K562 (cell line): ENCODE measurements around the gene GRWD1. TPM values are rescaled to one million over a fixed set of nuclear protein-coding genes. Genes with fewer than 3 reads are reported as not detected.

ENCODE experiments used
- CBX3 ChIP-seq, 2 experiments: IDR thresholded peaks; 1 replicate in 1 of 2; 2 replicates in 1 of 2; pipeline ENCODE4 v1.6.1; 2012; ENCODE audit warnings: inconsistent platforms in 2 of 2, low read length in 2 of 2, borderline replicate concordance in 1 of 2, control low read depth in 1 of 2
- CBX8 ChIP-seq: fragments of 200-600 bp; sonication (generic); IDR thresholded peaks from 2 replicates; pipeline ENCODE4 v1.6.1; 2012; ENCODE audit warnings: borderline replicate concordance, mixed run types, low read depth, mild to moderate bottlenecking, moderate library complexity, mixed read lengths, low read length, control low read depth, inconsistent platforms; ENCODE audit not compliant: poor library complexity, severe bottlenecking; ENCODE audit errors: extremely low read depth
- CHD4 ChIP-seq: fragments of 200-600 bp; sonication (generic); IDR thresholded peaks from 3 replicates; pipeline ENCODE4 v1.6.1; 2012; ENCODE audit warnings: low read depth, mild to moderate bottlenecking, mixed read lengths, low read length, inconsistent platforms; ENCODE audit not compliant: insufficient read depth, insufficient replicate concordance, poor library complexity, severe bottlenecking
- DNMT1 ChIP-seq: fragments of 450-650 bp; IDR thresholded peaks from 2 replicates; pipeline ENCODE4 v1.6.1; 2016; ENCODE audit warnings: antibody characterized with exemption, mild to moderate bottlenecking
- ELF4 ChIP-seq: fragments of 450-650 bp; formaldehyde crosslinking; IDR thresholded peaks from 2 replicates; pipeline ENCODE4 v1.4.0; 2022; ENCODE audit warnings: missing genetic modification characterization
- GTF2A2 ChIP-seq: IDR thresholded peaks from 2 replicates; pipeline ENCODE4 v1.6.1; 2016; ENCODE audit warnings: mild to moderate bottlenecking, missing genetic modification characterization, missing compliant biosample characterization
- MTA1 ChIP-seq: fragments of 450-650 bp; IDR thresholded peaks from 2 replicates; pipeline ENCODE4 v1.6.1; 2017; ENCODE audit warnings: borderline replicate concordance
- NBN ChIP-seq: fragments of 450-650 bp; IDR thresholded peaks from 2 replicates; pipeline ENCODE4 v1.6.1; 2016; ENCODE audit warnings: low read depth, mild to moderate bottlenecking
- NFE2 ChIP-seq: IDR thresholded peaks from 2 replicates; pipeline ENCODE4 v1.6.1; 2014; ENCODE audit warnings: antibody characterized with exemption, low read depth
- TEAD2 ChIP-seq: fragments of 450-650 bp; IDR thresholded peaks from 2 replicates; pipeline ENCODE4 v1.6.1; 2016; ENCODE audit warnings: missing genetic modification characterization, control low read depth, missing compliant biosample characterization
- TGIF2 ChIP-seq: sonication (generic); formaldehyde crosslinking; IDR thresholded peaks from 2 replicates; pipeline ENCODE4 v1.8.1; 2022; ENCODE audit warnings: mild to moderate bottlenecking, missing genetic modification reagents, moderate library complexity
- ZFPM2 ChIP-seq: fragments of 250-450 bp; sonication (Bioruptor Pico); IDR thresholded peaks from 2 replicates; pipeline ENCODE4 v1.5.1; 2022; ENCODE audit warnings: mild to moderate bottlenecking
- ZKSCAN1 ChIP-seq: fragments of 150-350 bp; IDR thresholded peaks from 2 replicates; pipeline ENCODE4 v1.6.1; 2016; ENCODE audit warnings: low read depth, low read length
- ZNF24 ChIP-seq: fragments of 450-650 bp; IDR thresholded peaks from 2 replicates; pipeline ENCODE4 v1.6.1; 2016
- polyA plus RNA-seq, 8 experiments: library from polyadenylated mRNA; depleted of rRNA in 4 of 8; stranded (reverse) in 5 of 8; unstranded in 3 of 8; fragments of >200 nt; fragmentation: Nextera tagmentation in 2 of 8; fragmentation: Illumina TruSeq in 1 of 8; extraction: Ambion mirVana in 2 of 8; extraction: Trizol in 1 of 8; gene quantifications; 2 replicates each; pipeline versions ENCODE4 v1.2.1 to v1.2.3, GENCODE V29; 2011 to 2014; ENCODE audit warnings: inconsistent platforms in 1 of 8, missing spikeins in 1 of 8
- total RNA-seq, 7 experiments: library from RNA; depleted of rRNA in 6 of 7; stranded (reverse); fragments of >200 nt in 6 of 7; fragmentation: Illumina TruSeq in 2 of 7; extraction: Trizol in 2 of 7; gene quantifications; 2 replicates each; pipeline versions ENCODE4 v1.2.1 to v1.2.3, GENCODE V29; 2011 to 2021; ENCODE audit warnings: low replicate concordance in 1 of 7
- TF ChIP-seq, protein P1 (sequence below): fragments of 250-450 bp; sonication (Bioruptor Pico); IDR thresholded peaks from 2 replicates; pipeline ENCODE4 v1.8.0; 2021; ENCODE audit warnings: moderate library complexity, mild to moderate bottlenecking, inconsistent platforms
- TF ChIP-seq, protein P2 (sequence below): fragments of 150-350 bp; conservative IDR thresholded peaks from 2 replicates; pipeline ENCODE4 v1.6.1; 2014; ENCODE audit warnings: low read length
- TF ChIP-seq, protein P3 (sequence below): sonication (generic); formaldehyde crosslinking; IDR thresholded peaks from 2 replicates; pipeline ENCODE4 v1.4.0; 2020; ENCODE audit warnings: mild to moderate bottlenecking, missing genetic modification reagents
- TF ChIP-seq, protein P4 (sequence below): sonication (generic); formaldehyde crosslinking; IDR thresholded peaks from 2 replicates; pipeline ENCODE4 v1.8.0; 2022; ENCODE audit warnings: mild to moderate bottlenecking, missing genetic modification reagents
- TF ChIP-seq, protein P5 (sequence below): fragments of 250-450 bp; sonication (Bioruptor Pico); IDR thresholded peaks from 2 replicates; pipeline ENCODE4 v1.4.0; 2020

The GRWD1 gene
- total and polyA plus RNA-seq, 9 of the 15 experiments (the other 6 are each of a cell fraction or from before 2014, with no cell fraction given): 1.5 to 87.2 (median 24.5) TPM

DNA sequence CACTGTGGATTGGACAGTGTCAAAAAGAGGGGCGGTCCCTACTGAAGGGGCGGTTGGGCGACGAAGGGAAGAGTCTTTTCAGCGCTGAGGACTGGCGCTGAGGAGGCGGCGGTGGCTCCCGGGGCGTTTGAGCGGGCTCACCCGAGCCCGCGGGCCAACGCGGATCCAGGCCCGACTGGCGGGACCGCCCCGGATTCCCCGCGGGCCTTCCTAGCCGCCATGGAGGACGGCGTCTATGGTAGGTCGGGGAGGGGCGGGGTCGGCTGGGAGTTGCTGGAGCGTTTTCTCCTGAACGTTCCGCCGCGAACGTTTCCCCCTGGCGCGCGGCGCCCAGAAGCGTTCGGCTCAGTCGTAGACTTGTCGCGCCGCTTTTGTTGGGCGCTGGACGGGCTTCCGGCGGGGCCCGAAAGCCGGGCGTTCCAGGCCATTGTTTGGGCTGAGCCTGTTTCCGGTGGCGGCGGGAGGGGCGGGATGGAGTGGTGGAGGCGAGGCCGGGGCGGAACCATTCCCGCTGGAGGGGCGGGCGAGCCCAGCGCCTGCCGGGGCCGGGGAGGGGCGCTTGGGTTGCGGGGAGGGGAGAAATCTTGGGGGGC lies 23.6 kb downstream of the GRWD1 start, which contains the start of gene CYTH2 (continued):
- TF ChIP-seq, protein P1, sequence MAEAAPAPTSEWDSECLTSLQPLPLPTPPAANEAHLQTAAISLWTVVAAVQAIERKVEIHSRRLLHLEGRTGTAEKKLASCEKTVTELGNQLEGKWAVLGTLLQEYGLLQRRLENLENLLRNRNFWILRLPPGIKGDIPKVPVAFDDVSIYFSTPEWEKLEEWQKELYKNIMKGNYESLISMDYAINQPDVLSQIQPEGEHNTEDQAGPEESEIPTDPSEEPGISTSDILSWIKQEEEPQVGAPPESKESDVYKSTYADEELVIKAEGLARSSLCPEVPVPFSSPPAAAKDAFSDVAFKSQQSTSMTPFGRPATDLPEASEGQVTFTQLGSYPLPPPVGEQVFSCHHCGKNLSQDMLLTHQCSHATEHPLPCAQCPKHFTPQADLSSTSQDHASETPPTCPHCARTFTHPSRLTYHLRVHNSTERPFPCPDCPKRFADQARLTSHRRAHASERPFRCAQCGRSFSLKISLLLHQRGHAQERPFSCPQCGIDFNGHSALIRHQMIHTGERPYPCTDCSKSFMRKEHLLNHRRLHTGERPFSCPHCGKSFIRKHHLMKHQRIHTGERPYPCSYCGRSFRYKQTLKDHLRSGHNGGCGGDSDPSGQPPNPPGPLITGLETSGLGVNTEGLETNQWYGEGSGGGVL (CRISPR knock-in tag): no peak
- TF ChIP-seq TEAD2 (tag) (no peak), ELF4 (CRISPR knock-in tag) (0 out of 2 replicates have a peak, but pooled peaks have one; percentile 18), ZFPM2 (no peak), TGIF2 (no peak), NFE2 (no peak), MTA1 (no peak), CBX3 (IDR thresholded peaks at IDR 0.05; ENCODE audit: borderline replicate concordance in 1 of 2, low read length in 2 of 2) (no peak), NBN (no peak), ZNF24 (no peak; the same call in 1 of the 2 replicates), ZKSCAN1 (no peak), GTF2A2 (peak; percentile 59), DNMT1 (no peak), CHD4 (no peak), CBX8 (no peak)
- TF ChIP-seq, protein P2, sequence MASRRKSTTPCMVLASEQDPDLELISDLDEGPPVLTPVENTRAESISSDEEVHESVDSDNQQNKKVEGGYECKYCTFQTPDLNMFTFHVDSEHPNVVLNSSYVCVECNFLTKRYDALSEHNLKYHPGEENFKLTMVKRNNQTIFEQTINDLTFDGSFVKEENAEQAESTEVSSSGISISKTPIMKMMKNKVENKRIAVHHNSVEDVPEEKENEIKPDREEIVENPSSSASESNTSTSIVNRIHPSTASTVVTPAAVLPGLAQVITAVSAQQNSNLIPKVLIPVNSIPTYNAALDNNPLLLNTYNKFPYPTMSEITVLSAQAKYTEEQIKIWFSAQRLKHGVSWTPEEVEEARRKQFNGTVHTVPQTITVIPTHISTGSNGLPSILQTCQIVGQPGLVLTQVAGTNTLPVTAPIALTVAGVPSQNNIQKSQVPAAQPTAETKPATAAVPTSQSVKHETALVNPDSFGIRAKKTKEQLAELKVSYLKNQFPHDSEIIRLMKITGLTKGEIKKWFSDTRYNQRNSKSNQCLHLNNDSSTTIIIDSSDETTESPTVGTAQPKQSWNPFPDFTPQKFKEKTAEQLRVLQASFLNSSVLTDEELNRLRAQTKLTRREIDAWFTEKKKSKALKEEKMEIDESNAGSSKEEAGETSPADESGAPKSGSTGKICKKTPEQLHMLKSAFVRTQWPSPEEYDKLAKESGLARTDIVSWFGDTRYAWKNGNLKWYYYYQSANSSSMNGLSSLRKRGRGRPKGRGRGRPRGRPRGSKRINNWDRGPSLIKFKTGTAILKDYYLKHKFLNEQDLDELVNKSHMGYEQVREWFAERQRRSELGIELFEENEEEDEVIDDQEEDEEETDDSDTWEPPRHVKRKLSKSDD: no peak
- TF ChIP-seq, protein P3, sequence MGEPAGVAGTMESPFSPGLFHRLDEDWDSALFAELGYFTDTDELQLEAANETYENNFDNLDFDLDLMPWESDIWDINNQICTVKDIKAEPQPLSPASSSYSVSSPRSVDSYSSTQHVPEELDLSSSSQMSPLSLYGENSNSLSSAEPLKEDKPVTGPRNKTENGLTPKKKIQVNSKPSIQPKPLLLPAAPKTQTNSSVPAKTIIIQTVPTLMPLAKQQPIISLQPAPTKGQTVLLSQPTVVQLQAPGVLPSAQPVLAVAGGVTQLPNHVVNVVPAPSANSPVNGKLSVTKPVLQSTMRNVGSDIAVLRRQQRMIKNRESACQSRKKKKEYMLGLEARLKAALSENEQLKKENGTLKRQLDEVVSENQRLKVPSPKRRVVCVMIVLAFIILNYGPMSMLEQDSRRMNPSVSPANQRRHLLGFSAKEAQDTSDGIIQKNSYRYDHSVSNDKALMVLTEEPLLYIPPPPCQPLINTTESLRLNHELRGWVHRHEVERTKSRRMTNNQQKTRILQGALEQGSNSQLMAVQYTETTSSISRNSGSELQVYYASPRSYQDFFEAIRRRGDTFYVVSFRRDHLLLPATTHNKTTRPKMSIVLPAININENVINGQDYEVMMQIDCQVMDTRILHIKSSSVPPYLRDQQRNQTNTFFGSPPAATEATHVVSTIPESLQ (CRISPR knock-in tag): no peak
- TF ChIP-seq, protein P4, sequence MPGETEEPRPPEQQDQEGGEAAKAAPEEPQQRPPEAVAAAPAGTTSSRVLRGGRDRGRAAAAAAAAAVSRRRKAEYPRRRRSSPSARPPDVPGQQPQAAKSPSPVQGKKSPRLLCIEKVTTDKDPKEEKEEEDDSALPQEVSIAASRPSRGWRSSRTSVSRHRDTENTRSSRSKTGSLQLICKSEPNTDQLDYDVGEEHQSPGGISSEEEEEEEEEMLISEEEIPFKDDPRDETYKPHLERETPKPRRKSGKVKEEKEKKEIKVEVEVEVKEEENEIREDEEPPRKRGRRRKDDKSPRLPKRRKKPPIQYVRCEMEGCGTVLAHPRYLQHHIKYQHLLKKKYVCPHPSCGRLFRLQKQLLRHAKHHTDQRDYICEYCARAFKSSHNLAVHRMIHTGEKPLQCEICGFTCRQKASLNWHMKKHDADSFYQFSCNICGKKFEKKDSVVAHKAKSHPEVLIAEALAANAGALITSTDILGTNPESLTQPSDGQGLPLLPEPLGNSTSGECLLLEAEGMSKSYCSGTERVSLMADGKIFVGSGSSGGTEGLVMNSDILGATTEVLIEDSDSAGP (CRISPR knock-in tag): no peak
- TF ChIP-seq, protein P5, sequence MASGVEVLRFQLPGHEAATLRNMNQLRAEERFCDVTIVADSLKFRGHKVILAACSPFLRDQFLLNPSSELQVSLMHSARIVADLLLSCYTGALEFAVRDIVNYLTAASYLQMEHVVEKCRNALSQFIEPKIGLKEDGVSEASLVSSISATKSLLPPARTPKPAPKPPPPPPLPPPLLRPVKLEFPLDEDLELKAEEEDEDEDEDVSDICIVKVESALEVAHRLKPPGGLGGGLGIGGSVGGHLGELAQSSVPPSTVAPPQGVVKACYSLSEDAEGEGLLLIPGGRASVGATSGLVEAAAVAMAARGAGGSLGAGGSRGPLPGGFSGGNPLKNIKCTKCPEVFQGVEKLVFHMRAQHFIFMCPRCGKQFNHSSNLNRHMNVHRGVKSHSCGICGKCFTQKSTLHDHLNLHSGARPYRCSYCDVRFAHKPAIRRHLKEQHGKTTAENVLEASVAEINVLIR (CRISPR knock-in tag): no peak
